HG02763 (cell line): ENCODE measurements around the gene TEX48.

Experiments
- ATAC-seq: cut with Tn5 transposase; IDR thresholded peaks from one replicate; pipeline ENCODE4 v1.9.1; 2021; ENCODE audit warnings: mild to moderate bottlenecking, moderate library complexity; ENCODE audit not compliant: unreplicated experiment

The TEX48 gene, protein sequence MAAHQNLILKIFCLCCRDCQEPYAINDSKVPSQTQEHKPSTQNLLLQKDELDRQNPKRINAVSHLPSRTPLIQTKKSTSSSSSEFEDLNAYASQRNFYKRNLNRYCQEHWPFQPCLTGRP

DNA sequence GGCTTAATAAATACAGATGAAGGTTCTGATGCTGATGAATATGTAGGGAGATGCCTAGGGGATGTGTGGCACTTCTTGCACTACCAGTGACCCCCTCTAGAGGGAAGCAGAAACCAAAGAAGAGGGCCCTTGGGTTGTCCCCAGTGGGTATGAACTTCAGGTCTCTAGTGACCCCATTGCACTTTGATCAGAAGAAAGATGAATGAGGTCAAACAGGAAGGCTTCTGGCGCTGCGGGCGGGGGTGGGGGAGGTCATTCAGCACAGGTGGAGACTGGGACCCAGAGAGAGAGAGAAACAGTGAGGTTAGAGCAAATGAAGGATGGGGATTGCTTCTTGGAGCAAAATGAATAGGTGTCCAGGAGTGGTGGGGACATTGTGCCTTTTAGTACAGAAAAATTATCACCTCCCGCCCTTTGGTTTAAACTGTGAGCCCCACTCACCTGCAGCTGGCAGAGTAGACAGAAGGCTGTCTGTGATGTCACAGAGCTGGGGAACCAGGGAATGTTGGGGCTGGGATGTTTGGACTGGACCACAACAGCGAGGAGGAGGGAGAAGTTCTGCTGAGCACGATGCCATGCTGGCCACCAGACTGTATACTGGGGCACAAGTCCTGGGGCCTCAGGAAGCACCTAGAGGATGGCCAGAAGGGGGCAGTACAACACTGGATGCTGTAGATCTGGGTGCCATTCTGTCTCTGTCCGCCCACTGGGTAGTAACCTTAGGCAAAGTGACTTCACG, at the start of gene TEX48:
TSS of gene TEX48 (minus strand) at position 599 of the 739 bp plus-strand sequence. CDS start 10,469 bp downstream, outside the sequence.
- peak; percentile 66 for ATAC-seq

DNA sequence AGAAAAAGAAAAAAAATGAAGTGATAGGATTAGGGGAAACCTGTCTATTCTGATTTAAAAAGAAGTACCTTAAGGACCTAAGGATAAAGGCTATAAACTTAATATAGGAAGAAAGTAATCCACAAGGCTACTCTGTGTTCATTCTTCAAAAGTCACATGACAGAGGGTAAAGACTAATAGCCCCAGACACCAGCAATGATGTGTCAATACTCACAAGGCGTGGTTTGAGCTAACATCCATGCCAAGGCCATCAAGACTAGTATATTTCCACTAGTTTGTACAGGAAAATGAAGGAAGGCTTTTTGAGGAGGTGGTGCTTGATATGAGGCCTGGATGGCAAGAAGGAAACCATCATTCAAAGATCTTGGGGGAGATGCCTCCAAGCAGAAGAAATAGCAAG, 49.7 kb upstream of the TEX48 start:
- no peak for ATAC-seq

DNA sequence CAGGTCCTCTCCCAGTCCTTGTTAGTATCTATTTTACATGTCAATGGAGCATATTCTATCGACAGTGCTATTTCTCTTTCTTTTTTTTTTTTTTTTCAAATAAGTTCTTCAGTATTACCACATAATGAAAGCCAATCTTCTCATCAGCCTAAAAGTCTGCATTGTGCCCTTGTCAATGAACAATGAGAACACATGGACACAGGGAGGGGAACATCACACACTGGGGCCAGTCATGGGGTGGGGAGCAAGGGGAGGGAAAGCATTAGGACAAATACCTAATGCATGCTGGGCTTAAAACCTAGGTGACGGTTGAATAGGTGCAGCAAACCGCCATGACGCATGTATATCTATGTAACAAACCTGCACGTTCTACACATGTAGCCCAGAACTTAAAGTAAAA, 47.7 kb upstream of the TEX48 start:
- no peak for ATAC-seq

DNA sequence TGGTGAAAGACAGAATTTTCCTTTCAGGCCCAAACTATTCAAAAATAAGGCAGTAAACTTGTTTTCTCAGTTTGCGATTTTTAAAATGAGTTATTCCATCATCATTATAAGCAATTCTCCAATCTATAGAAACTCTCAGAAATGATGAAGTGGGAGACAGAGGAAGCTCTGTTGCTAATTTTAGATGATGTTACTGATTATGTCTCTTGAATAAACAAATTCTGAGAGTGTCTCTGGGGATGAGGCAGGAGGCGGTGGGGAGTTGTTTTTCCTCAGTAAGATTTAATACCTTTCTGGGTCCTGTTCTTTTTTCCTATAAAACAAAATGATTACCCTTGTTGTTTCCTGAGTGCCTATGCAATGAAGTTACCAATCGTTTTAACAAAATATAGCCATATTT, 43.9 kb upstream of the TEX48 start:
- ATAC-seq: no peak

DNA sequence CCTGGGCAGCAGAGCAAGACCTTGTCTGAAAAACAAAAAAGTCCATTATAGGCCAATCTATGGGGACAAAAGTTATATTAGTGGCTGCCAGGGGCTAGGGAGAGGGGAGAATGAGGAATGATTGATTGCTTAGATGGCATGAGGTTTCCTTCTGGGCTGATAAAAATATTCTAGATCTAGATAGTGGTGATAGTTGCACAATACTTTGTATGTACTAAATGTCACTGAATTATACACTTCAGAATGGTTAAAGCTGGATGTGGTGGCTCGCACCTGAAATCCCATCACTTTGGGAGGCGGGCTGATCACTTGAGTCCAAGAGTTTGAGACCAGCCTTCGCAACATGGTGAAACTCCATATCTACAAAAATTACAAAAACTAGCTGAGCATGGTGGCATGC, 42.8 kb upstream of the TEX48 start:
- ATAC-seq: no peak

DNA sequence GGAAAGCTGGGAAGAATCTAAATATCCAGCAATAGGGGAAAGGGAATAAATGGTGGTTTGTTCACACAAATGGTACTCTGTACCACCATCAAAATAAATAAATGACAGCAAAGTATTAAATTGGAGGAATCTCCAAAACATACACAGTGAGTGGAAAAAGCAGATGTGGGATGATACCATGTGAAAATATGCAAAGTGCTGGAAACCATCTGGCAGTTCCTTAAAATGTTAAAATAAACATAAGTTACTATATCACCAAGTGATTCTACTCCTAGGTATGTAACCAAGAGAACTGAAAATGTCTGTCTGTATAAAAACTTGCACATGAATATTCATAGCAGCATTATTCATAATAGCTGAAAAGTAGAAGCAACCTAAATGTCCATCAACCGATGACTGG, 41.9 kb upstream of the TEX48 start:
- ATAC-seq: no peak

DNA sequence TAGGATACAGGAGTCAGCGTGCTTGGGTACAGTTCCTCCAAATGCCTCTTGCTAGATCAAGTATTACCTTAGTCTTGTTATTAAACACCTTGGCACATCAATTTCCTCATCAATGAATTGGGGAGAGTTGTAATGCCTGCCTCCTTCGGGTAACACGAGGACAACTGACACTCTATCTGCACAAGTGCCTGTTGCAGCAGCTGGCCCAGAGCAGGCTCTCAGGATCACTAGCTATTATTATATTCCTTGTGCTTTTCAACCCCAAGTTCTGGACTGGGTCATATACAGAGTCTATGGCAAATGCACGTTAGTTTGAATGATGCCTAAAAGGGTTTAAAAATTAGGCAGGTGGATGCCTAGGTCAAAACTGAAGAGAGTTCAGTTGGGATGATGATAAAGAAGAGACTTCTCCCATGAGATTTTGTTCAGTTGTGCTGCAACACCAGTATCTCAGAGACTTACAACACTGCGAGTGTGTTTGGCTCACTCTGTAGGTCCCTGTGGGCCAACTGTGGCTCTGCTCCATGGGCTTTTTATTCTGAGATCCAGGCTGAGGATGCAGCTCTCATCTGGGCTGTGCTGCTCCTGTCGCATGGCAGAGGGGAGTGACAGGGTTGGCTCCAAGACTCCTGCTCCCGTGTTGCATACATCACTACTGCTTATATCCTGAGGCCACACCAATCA, 41.1 kb upstream of the TEX48 start:
- ATAC-seq: no peak

DNA sequence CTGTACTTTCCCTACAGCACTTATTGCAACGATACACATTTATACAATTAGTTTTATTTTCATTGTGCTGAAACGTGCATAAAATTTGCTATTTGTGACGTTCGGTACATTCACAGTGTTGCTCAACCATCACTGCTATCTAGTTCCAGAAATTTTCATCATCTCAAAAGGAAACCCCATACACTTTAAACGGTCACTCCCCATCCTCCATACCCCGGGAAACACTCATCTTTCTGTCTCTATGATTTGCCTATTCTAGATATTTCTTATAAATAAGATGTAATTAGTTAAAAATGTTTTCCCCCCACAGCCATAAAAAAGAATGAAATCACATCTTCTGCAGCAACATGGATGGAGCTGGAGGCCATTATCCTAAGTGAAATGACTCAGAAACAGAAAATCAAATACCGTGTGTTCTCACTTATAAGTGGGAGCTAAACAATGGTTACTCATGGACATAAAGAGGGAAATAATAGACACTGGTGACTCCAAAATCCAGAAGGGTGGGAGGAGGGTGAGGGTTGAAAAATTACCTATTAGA, 40.2 kb upstream of the TEX48 start:
- no peak for ATAC-seq

DNA sequence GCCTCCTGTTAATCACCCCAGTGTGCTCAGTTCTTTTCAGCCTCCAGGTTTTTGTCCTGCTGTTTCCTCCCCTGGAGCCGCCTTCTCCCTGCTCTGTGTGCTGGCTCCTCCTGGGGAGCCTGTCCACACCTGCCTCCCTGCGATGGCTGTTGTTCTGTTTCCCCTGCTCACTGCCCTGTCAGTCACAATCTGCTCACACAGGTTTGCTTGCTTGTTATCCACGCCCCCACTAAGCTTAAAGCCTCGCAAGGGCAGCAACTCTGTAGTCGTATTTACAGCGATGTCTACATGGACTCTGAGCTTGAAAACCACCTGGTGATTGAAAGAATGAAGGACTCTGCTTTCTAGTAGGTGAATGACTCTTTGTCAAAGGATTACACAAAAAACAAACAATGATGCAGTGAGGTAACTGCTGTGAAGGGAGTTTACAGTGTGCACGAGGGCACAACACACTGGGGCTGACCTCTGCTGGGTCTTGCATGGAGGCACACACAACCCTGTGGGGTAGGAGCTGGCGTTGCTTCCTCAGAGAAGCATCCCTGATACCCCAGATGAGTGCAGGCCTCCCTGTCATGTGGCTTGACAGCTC, 39.6 kb upstream of the TEX48 start:
- ATAC-seq: no peak

DNA sequence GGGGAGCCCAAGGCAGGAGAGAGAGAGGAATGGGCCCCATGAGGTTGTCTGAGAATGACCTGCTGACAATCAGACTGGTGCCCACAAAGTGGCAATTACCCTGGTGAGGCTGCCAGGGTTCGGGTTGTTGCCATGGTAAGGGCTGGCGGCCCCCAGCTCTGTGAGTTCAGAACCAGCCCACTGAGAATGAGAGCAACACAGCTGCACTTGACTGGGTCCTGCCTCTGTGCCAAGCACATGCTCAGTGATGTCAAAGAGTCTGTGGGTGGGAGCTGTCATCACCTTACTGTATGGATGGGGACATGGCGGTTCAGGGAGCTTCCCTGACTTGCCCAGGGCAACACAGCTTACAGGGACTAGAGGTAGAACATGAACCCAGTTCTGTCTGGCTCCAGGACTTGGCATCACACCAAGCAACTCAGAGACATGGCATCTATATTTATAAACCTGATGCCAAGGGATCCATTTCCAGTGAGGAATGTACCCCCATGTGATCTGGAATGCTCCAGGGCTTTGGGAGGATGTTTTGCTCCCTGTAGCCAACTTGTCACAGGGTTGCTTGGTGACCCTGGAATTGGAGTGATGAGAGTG, 38.2 kb upstream of the TEX48 start:
- ATAC-seq: no peak

DNA sequence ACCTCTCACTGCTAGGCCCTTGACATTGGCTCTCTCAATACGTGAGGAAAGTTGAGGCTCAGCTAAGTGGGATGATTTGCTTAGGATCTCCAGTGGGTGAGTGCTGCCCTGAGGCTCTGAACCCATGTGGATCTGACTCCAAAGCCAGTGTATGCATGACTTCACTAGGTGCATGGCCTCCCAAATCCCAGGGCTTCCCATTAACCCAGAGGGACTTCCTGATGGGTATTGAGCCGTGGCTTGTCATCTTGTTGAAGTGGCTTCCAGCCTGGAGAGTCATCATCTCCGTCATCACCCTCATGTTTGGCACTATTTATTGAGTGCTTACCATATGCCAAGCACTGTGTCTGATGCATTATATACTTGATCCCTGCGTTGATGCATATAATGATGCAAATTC, 37.3 kb upstream of the TEX48 start:
- ATAC-seq: no peak

DNA sequence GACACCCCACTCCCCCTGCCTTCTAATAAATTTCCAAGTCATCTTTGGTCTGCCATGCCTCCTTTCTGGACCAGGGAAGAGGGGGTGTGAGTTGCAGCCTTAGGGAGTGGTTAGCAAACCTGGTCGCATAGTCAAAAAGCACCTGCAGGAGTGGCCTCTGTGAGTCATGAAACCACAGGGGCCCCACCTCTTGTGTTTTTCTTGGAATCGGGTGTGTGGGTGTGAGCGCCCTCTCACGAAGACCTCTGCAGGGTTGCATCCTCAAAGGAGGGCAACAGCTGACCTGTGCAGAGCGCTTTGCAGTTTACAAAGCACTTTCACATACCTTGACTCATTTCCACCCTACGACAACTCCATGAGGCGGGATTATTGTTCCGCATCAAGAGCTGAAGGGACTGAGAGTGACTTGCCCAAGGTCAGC, 36.8 kb upstream of the TEX48 start:
- peak; percentile 82 for ATAC-seq

DNA sequence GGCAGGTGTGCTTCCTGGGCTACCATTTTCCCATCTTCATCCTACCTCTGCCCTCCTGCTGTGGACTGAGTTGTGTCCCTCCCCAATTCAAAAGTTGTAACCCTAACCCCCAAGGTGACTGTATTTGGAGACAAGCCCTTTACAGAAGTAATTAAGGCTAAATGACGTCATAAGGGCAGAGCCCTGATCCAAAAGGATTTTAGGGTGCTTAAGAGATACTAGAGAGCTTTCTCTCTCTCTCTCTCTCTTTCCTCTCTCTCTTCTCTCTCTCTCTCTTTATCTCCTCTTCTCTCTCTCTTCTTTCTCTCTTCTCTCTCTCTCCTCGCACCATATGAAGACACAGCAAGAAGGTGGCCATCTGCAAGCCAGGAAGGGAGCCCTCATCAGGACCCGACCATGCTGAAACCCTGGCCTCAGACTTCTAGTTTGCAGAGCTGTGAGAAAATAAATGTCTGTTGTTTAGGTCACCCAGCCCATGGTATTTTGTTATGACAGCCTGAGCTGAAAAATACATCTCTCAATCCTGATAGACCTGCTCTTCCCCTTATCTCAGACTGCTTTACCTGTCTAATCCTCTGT, 36.0 kb upstream of the TEX48 start:
- no peak for ATAC-seq

DNA sequence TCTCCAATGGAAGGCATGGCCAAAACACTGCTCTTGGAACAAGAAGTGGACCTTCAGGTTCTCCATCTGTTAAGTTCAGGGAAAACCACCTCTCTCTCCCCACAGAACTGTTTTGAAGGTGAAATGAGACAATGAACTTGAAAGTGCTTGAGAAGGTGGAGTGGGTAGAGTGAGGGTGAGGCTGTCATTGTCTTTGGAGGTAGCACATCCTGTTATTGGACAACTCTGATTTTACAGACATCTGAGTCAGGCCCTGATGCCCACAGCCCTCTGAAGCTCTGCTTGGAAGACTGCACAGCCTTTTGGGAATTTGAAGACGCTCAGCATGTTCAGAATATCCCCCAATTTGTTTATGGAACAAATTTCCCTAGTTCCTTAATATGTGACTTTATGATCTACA, 27.6 kb upstream of the TEX48 start:
- ATAC-seq: no peak

DNA sequence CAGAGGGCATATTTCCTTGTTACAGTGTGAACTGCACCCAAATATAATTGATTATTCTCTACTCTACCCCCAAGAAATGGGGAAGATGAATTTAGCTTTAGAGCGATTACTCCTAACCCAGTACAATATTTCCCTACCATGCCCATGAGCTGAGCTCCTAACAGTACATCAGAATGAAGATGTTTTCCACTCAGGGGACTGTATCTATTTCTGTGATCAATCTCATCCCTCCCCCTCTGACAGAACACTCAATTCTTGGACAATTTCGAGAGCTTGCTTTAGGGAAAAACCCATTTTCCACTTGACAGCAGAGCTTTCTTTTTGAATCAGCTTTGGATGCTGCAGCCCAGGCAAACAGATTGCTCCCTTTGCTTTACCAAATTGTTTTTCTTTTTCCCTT, 24.7 kb upstream of the TEX48 start:
- ATAC-seq: no peak

DNA sequence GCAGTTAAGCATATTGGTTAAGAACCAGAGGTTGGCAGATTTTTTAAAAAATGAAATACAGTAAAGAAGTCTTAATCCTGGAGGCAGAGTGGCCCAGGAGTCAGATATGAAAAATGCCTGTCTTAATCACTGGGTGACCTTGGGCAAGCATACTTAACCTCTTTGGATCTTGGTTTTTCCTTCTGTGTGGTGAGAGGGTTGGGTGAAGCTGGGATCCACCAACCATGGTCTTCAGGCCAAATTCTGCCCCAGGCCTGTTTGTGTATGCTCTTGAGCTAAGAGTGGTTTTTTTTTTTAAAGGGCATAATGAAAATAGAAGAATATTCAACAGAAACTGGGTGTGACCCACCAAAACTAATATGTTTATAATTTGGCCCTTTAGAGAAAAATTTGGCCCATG, 20.0 kb upstream of the TEX48 start:
- no peak for ATAC-seq

DNA sequence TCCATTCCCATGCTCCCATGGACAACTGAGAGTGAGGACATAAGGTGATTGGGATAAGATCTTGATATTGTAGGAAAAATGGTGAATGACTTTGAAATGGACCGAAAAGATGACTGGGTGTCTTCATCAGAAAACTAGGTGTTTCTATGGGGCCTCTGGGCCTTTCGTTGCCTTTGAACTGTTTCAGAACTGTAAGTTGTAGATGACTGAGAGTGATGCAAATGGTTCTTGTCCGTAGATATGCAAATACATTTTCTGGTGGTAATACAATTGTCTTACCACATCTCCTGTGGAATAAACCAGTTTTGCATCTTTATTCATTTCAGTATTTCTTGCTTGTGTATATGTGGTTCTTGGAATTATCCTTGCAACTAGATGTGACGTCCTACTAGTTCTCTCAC, 16.0 kb upstream of the TEX48 start:
- ATAC-seq: peak; percentile 32

DNA sequence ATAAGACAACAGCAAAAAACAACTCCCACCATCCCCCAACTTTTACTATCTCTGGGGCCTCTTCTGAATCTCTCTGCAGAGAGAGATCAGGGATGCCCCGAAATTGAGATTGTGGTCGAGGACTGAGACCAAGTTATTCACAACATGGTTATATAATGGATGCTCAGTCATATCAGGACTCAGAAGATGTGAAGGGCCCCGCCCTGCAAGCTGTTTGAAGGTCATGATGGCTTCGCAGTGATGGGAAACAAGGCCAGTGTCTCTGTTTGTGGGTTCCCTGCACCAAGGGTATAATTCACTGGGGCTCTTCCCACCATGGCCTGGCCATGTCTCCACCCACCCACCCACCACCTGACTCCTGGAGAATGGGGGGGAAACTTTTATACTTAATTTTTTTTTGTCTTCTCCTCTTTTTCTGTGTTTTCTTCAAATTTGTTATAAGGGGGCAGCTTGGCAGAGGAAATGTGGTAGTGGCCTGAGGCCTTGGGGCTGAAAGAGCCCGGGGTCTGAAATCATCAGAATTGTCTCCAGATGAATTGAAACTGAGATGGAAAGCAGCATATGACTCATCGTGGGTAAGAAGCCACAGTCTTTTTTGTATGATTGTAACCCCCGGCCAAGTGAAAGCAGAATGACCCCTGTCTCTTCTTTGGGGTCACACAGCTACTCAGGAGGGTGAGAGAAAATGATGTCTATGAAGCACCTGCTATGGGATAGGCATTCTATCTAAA, 15.0 kb upstream of the TEX48 start:
- peak; percentile 63 for ATAC-seq

DNA sequence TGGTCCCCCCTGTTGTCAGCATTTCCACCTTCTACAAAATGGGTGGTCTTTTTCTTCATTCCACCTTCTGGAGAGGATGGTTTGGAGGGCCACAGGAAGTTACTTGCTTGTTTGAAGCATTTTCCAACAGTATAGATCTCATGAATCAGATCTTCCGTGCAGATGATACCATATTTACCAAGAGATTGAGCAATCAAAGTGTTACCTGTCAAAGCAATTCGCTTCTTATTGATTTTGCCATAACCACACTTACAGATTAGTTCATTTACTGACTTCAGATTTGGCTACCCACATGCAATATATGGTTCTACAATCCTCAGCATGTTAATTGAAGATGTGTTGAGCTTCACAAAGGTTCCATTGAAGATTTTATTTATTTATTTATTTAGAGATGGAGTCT, 14.0 kb upstream of the TEX48 start:
- ATAC-seq: no peak

DNA sequence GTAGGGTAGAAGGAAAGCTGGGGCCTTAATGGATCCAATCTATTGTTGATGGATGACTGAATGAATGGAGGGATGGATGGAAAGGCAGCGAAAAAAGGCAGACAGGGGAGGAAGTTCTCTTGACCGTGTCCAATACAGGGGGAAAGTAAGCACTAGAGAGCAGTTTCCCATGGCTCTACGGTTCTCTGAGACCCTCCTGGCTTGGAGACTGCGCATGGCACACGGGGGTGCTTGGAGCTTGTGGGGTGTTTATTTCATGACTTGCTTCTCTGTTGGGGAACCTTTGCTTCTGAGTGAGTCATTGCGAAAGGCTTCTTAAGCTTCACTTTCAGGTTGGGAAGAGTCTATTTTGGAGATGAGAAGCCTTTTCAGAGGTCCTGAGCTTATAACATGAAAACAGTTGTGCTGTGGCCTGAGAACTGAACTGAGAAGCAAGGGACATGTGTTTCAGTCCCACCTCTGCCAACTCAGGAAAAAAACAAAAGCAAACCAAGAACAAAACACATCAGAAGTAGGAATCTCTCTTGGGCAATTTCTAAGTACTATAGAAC, 12.8 kb upstream of the TEX48 start:
- ATAC-seq: peak; percentile 29
